H1 (cell line): ENCODE measurements around the gene CTSH. TPM values are rescaled to one million over a fixed set of nuclear protein-coding genes. Genes with fewer than 3 reads are reported as not detected.

Experiments
- CTCF ChIP-seq, 3 experiments: IDR thresholded peaks; 1 replicate in 2 of 3; 2 replicates in 1 of 3; pipeline versions ENCODE4 v1.5.1 to v1.6.1; 2011; ENCODE audit warnings: low read length in 3 of 3, mild to moderate bottlenecking in 3 of 3, inconsistent platforms in 2 of 3, low read depth in 1 of 3, moderate library complexity in 1 of 3; ENCODE audit not compliant: insufficient read depth in 1 of 3; ENCODE audit errors: control extremely low read depth in 1 of 3
- polyA plus RNA-seq, 7 experiments: library from polyadenylated mRNA; depleted of rRNA in 3 of 7; stranded (reverse) in 5 of 7; unstranded in 2 of 7; fragments of >200 nt in 5 of 7; fragments of 200-250 nt in 2 of 7; gene quantifications; 1 replicate in 5 of 7; 2 replicates in 1 of 7; 4 replicates in 1 of 7; pipeline versions ENCODE4 v1.2.1 to v1.2.3, GENCODE V29; 2011 to 2013; ENCODE audit warnings: missing spikeins in 2 of 7, mixed read lengths in 2 of 7
- total RNA-seq: library from RNA; stranded (reverse); fragmentation: NEBNext Ultra II Directional; extraction: Animal tissue kit (Norgen Biotek cat#: 25700); gene quantifications from 2 replicates; pipeline ENCODE4 v1.2.1, GENCODE V29; 2021

CTSH gene
- total and polyA plus RNA-seq, 2 of the 8 experiments (the other 6 are each of a cell fraction or from before 2014, with no cell fraction given), result 34.0 to 36.8 TPM

GRCh38 chr15:78915341-78916087, 29.3 kb downstream of the CTSH start (continued):
- TF ChIP-seq CTCF (IDR thresholded peaks at IDR 0.05; ENCODE audit: control extremely low read depth in 1 of 3, insufficient read depth in 1 of 3, low read depth in 1 of 3, low read length in 3 of 3), result no peak
